Neural cell (in vitro differentiated cells): ENCODE measurements around the gene IFT52.

Experiments used
- EP300 ChIP-seq: fragments of 450-650 bp; conservative IDR thresholded peaks from 2 replicates; pipeline ENCODE4 v1.6.1; 2014; ENCODE audit warnings: antibody characterized with exemption, mild to moderate bottlenecking, moderate library complexity; ENCODE audit not compliant: poor library complexity, severe bottlenecking
- EZH2 ChIP-seq: fragments of 200-600, 300-800 bp; shearing (Covaris generic), sonication (generic); IDR thresholded peaks from 2 replicates; pipeline ENCODE4 v1.6.1; 2014; ENCODE audit warnings: antibody characterized with exemption, low read length, borderline replicate concordance, mild to moderate bottlenecking; ENCODE audit not compliant: insufficient read depth, poor library complexity, severe bottlenecking
- MXI1 ChIP-seq: fragments of 450-650 bp; conservative IDR thresholded peaks from 2 replicates; pipeline ENCODE4 v1.6.1; 2014; ENCODE audit warnings: antibody characterized with exemption, mild to moderate bottlenecking; ENCODE audit not compliant: poor library complexity, severe bottlenecking
- POLR2AphosphoS5 ChIP-seq: IDR thresholded peaks from 2 replicates; pipeline ENCODE4 v1.6.1; 2012
- RAD21 ChIP-seq: fragments of 450-650 bp; conservative IDR thresholded peaks from 2 replicates; pipeline ENCODE4 v1.6.1; 2014; ENCODE audit warnings: antibody characterized with exemption, mild to moderate bottlenecking, moderate library complexity
- SMC3 ChIP-seq: fragments of 450-650 bp; conservative IDR thresholded peaks from 2 replicates; pipeline ENCODE4 v1.6.1; 2014; ENCODE audit warnings: antibody characterized with exemption, mild to moderate bottlenecking, moderate library complexity; ENCODE audit not compliant: poor library complexity
- TAF1 ChIP-seq: IDR thresholded peaks from 2 replicates; pipeline ENCODE4 v1.6.1; 2012; ENCODE audit warnings: low read depth
- TF ChIP-seq, protein P1 (sequence below): fragments of 450-650 bp; IDR thresholded peaks from 2 replicates; pipeline ENCODE4 v1.5.1; 2014; ENCODE audit warnings: antibody characterized with exemption, mild to moderate bottlenecking, moderate library complexity; ENCODE audit not compliant: poor library complexity, severe bottlenecking
- TF ChIP-seq, protein P2 (sequence below): IDR thresholded peaks from 2 replicates; pipeline ENCODE4 v1.6.1; 2012; ENCODE audit warnings: borderline replicate concordance

DNA sequence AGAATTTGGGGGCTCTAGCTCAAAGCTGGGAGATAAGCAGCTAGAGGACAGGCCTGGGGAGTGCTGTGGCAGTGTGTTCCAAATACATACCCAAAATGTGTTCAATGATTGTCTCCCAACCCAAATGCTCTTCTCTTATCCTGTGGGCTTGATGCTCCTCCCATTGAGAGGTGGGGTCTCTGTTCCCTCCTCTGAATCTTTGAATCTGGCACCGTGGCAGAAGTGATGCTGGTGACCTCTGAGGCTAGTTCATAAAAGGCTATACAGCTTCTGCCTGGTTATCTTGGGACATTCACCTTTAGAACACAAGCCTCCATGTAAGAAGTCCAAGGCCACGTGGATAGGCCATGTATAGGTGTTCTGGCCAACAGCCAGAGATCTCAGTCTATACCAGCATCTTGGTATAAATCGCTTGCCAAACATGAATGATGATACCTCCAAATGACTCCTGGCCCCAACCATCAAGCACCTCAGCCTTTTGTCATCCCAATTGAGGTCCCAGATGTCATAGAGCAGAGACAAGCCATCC lies 60.3 kb downstream of the IFT52 start:
- TF ChIP-seq, protein P1, sequence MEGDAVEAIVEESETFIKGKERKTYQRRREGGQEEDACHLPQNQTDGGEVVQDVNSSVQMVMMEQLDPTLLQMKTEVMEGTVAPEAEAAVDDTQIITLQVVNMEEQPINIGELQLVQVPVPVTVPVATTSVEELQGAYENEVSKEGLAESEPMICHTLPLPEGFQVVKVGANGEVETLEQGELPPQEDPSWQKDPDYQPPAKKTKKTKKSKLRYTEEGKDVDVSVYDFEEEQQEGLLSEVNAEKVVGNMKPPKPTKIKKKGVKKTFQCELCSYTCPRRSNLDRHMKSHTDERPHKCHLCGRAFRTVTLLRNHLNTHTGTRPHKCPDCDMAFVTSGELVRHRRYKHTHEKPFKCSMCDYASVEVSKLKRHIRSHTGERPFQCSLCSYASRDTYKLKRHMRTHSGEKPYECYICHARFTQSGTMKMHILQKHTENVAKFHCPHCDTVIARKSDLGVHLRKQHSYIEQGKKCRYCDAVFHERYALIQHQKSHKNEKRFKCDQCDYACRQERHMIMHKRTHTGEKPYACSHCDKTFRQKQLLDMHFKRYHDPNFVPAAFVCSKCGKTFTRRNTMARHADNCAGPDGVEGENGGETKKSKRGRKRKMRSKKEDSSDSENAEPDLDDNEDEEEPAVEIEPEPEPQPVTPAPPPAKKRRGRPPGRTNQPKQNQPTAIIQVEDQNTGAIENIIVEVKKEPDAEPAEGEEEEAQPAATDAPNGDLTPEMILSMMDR: no peak
- no peak for TF ChIP-seq EZH2
- TF ChIP-seq, protein P2, sequence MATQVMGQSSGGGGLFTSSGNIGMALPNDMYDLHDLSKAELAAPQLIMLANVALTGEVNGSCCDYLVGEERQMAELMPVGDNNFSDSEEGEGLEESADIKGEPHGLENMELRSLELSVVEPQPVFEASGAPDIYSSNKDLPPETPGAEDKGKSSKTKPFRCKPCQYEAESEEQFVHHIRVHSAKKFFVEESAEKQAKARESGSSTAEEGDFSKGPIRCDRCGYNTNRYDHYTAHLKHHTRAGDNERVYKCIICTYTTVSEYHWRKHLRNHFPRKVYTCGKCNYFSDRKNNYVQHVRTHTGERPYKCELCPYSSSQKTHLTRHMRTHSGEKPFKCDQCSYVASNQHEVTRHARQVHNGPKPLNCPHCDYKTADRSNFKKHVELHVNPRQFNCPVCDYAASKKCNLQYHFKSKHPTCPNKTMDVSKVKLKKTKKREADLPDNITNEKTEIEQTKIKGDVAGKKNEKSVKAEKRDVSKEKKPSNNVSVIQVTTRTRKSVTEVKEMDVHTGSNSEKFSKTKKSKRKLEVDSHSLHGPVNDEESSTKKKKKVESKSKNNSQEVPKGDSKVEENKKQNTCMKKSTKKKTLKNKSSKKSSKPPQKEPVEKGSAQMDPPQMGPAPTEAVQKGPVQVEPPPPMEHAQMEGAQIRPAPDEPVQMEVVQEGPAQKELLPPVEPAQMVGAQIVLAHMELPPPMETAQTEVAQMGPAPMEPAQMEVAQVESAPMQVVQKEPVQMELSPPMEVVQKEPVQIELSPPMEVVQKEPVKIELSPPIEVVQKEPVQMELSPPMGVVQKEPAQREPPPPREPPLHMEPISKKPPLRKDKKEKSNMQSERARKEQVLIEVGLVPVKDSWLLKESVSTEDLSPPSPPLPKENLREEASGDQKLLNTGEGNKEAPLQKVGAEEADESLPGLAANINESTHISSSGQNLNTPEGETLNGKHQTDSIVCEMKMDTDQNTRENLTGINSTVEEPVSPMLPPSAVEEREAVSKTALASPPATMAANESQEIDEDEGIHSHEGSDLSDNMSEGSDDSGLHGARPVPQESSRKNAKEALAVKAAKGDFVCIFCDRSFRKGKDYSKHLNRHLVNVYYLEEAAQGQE: no peak
- TF ChIP-seq SMC3: no peak
- TF ChIP-seq RAD21: no peak
- no peak for TF ChIP-seq EP300
- no peak for TF ChIP-seq POLR2AphosphoS5
- TF ChIP-seq MXI1: no peak
- TF ChIP-seq TAF1: no peak
